HG03521 (cell line): ENCODE data around the gene HUS1.
"Not testable (repeated sequence)": the region's sequence is repeated elsewhere in the genome, so short reads cannot be mapped to it uniquely, and the experiment has no call there.

ENCODE experiments used
- ATAC-seq: cut with Tn5 transposase; IDR thresholded peaks from one replicate; pipeline ENCODE4 v1.9.1; 2021; ENCODE audit warnings: mild to moderate bottlenecking, moderate library complexity; ENCODE audit not compliant: unreplicated experiment

HUS1 gene

DNA sequence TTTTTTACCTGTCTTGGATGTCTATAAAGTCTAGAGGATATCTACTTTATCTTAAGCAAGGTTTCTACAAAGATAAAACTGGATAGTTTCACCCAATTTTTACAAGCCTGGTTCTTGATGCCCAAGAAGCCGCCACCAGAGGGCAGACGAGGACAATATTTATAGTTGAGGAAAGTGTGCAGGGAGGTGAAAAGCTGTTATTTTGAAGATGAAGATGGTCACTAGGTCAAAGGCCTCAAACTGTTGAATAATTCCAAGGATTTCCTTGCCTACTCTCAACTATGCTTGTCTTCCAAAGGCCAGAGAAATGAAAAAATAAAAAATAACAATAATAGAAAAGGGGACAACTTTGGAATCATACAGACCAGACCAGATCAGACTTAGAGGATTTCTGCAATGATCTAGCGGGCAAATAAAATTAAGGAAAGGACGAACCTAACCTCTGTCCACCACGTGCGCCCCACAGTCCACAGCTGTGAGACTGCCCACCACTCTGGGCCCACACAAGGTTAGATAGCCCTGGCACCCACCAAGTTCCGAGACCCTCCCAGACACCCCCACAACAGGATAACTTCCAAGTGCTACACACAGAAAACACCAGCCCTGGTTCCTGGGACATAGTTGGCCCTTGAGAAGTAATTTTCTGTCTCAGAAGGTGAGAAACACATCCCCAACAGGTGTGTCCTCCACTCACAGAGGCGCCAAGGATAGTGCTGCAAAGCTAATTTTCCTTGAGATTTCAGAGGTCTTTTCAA, 34.0 kb downstream of the HUS1 start:
- no peak for ATAC-seq

DNA sequence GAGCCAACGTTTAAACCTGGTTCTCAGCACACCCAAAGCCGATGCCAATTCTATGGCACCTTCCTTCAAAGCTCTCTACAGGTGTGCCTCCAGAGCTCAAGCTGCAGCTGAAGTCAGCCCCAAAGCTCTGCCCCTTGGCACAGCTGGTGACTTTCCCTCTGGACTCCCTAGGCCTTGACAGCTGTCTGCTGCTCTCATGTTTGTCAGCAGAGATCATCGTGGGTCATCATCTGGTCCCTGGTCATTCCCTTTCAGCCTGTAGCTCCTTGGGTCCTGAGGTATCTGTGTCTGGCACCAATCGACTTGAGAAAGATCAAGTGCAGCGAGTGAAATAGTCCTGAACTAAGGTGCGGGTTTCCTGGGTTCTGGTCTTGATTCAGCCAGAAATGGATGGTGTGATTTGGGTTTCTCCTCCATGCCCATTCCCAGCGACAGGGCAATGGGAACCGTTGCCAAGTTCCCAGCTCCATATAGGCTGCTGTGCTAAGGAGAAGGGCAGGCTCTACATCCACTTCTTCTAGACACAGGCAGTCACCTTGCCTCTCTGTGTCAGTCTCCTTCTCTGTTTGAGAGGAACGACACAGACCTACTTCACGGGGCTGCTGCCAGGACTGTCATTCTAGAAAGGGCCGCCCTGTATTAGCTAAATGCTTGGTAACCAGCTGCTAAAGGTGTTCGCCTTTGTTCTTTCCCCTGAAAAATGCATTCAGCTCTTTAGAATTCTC, 34.7 kb downstream of the HUS1 start:
- ATAC-seq = no peak

DNA sequence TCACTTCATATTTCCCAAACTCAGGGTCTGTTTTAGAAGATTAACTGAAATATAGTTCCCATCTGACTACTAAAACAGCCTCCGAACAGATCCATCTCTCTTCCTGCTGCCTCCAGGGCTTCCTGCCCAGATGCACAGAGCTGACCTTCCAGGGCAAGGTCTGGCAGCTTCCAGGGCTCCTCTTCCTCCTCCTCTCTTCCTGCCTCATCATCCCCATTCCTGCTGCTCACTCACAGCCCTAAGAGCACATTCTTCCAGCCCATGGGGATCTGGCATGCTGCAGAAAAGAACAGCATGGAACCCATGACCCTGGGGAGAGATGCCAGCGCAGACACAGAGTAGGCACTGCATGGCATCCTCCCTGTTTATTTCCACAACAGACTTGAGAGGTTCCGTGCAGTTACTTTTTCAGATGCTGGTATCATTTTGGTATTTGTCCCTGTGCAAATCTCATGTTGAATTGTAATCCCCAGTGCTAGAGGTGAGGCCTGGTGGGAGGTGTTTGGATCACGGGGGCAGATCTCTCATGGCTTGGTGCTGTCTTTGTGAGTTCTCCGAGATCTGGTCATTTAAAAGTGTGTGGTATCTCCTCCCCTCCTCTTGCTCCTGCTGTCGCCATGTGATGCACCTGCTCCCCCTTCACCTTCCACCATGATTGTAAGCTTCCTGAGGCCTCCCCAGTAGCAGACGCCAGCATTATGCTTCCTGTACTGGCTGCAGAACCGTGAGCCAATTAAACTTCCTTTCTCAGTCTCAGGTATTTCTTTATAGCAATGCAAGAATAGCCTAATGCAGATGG, 35.5 kb downstream of the HUS1 start:
- no peak for ATAC-seq

DNA sequence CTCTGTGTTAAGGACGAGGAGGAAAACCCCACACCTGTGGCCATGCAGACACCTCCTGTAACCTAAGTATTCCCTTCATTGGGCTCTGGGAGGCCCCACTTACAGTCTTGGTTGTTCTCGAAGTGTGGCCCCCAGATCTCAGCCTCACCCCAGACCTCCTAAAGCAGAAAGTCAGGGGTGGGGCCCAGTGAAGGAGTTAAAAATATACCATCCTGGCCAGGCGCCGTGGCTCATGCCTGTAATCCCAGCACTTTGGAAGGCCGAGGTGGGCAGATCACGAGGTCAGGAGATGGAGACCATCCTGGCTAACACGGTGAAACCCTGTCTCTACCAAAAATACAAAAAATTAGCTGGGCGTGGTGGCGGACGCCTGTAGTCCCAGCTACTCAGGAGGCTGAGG, 36.8 kb downstream of the HUS1 start:
- not testable (repeated sequence) for ATAC-seq

DNA sequence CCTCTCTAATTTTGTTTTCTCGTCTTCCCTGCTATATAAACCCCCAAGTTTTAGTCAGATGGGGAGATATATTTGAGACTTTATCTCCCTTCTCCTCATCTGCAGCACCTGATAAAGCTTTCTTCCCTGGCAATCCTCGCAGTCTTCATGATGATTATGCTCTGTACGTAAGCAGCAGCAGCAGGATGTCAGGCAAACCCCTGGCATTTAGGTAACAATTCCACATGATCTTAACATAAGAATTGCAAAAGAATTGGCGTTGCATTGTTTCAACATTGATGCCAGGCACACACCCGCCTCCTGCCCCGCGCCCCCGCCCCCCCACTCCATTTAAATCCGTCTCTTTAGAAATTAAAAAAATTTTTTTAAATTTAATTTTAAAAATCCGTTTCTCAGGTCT, 37.3 kb downstream of the HUS1 start:
- no peak for ATAC-seq

DNA sequence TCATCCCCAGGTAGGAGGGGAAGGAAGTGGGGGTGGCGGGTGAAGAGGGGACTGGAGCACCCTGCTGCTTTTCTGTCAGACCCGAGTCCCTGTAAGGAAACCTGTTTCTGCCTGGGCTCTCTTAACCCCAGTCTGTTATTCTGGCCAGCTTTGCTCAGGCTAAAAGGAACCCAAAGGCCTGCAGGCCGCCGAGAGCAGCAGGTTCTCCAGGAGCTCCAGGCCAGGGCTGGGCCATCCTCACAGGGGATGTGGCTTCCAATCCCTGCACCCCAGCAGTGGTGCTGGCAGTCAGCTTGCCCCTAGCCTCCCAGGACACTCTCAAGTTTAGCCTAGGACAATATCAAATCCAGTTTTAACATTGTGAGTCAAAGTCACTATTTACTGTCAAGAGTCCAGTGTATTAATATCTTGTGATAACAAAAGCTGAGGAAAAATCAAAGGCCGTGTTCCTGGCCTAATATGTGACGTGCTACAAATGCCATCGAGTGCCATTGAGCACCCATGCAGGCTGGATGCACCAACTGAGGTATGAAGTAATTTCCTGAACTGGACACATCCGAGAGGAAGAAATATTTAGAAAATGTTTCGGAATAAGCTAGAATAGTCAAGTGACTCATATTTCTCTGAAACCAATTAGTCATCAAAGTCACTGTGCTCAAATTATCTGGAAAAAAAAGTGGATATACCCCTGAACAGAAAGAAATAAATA, 38.1 kb downstream of the HUS1 start:
- ATAC-seq = no peak

- ATAC-seq = no peak
These were observed 39.1 kb downstream of the HUS1 start for GRCh38 chr7:47940088-47941013.

- no peak for ATAC-seq
These were observed 39.9 kb downstream of the HUS1 start for GRCh38 chr7:47939425-47940036.

DNA sequence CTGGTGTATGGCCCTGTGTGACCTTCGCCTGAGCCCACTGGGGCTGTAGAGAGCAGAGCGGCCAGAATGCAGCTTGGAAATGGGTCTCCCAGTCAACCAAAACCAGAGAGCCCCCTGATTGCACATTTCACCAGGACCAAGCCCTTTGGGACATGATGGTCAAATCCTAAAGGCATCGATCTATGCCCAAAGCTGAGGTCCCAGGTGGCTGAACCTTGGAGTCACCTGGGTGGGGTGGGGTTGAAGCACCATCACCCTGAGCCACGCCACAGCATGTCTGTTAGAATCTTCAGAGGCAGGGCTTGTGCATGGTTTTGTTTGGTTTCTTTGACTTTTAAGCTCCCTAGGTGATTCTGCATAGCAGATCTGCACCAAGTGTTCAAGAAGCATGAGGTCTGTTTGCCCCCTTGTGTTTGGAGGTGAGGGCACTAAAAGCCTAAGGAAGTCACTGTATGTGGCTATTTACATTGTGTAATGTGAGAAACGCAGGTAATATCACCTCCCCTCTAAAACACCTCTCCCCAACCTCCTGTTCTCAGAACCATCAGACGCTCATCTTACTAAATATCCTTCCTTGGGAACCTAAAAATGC, 40.7 kb downstream of the HUS1 start:
- no peak for ATAC-seq

DNA sequence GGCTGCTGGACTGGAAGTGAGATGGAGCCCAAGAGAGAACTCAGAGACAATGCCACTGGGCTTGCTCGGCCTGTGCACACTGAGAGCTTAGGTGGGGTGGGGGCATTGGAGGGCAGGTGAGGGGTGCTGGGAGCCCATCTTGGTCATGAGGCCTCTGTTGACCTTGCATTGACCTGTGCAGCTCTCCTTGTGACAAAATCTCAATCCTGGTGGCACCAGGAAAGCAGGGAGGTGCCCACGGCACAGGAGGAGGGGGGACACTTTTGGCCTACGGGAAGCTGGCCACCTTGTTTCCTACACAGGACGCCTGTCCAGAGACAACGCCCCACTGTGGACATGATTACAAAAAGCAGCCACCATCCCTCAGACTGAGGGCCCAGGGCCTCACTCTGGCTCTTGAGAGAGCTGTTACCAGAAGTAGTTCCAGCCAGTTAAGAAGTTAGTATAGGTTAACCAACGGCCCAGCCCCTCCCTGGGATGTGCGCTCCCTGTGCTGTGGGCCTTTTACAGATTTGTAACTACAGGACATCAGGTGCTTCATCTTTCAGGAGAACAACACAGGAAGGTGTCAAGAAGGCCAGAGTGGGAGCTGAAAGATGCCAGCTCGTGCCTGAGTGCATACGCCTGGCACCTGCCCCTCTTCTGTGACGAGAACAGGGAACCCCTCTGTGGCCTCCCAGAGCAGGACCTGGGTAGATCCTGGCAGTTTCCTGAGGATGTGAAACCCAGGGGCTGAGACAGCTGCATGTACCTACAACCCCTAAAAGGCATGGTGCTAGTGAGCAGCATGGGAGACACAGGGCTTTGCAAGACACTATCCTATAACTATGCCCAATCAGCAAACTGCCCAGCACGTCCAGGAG, 41.5 kb downstream of the HUS1 start:
- ATAC-seq = peak; percentile 36

DNA sequence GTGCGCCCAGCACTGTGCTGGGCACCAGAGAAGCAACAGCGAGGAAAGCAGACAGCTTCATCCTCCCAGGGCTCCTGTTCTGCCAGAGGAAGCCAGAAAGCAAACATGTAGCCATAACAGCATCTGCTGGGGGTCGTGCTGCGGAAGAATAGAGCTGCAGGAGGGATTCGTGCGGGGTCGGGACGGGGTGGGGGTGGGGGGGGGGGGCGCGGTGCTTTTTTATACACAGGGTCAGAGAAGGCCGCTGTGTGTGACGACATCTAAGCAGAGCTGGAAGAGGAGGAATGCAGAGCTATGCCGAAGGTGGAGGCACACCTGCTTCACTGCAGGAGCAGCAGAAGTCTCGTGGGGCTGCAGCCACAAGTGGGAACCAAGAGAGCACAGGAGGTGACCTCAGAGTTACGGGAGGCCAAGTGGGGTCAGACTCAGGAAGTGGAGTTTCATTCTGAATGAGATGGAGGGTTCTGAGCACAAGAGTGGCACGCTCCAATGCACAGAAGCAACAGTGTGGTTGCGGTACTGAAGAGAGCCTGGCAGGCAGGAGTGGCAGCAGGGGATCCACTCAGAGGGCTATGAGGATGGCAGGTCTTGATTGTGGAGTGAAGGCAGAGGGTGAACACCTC, 42.2 kb downstream of the HUS1 start:
- ATAC-seq = peak; percentile 95

DNA sequence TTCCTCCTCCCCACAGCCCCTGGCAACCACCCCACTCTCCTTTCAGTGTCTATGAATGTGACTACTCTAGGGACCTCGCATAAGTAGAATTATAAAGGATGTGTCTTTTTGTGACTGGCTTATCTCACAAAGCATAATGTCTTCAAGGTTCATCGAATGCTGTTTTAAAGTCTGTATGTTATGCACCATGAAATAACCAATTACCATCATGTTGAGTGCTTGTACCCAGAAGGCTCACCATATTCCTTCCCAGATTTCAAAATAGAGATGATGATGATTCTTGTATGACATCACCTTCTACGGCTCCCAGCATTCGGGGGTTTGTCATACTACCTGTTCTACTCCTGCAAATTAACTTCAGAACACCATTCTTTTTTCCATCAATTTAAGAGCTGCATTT, 43.1 kb downstream of the HUS1 start:
- no peak for ATAC-seq

- no peak for ATAC-seq
These were observed 44.1 kb downstream of the HUS1 start for GRCh38 chr7:47935336-47935735.

- no peak for ATAC-seq
These were observed 44.6 kb downstream of the HUS1 start for GRCh38 chr7:47934831-47935230.

- ATAC-seq = no peak
These were observed 46.2 kb downstream of the HUS1 start for GRCh38 chr7:47933215-47933614.

DNA sequence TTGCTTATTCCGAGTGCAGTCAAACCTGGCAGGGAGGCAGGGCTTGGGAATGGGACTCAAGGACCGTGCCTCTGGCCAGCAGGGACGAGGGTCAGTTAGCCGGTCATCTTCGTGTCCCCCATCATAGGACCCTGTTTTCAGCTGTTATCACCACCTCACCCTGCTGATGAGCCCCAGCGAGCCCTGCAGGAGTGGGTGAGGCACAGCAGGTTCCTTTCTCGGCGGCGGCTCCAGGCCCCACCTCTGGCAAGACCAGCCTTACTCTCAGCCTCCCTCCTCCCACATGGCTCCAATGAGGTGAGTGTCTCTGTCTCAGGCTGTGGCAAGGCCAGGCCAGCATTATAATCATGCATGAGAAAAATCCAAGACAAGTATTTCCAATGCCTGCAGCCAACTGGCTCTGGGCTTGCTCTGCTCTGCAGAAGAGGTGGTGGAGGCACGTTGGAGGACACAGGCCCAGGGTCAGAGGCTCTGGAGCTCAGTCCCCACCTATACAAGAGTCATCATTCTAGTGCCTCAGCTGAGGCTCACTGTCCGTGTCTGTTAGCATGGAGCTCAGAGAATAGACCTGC, 46.9 kb downstream of the HUS1 start:
- ATAC-seq = no peak

DNA sequence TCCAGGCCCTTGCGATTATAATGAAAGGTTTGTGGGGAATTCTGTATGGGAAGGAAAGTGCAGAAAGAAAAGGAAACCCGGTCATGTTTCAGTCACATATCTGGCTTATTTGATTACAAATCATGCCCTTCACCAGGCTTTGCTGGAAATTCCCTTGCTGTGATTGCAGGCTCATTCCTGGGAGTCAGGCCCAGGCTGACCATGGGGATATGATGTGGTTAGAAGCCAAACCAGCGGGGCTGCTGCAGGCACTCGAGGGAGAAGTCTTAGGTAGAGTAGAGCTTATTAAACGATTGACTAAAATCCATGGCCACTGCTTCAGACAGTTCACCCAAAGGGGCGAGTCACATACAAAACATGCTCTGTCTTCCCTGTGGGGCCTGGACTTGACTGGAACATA, 47.4 kb downstream of the HUS1 start:
- ATAC-seq = no peak
